OCI-LY7 (cell line): ENCODE results near the gene SINHCAF. TPM values are rescaled to one million over a fixed set of nuclear protein-coding genes. Genes with fewer than 3 reads are reported as not detected.

ENCODE experiments used
- BruUV-seq: library from RNA; stranded (reverse); fragments of 400-500 nt; replicated peaks from 2 replicates; lab custom pipeline; 2021; lab: Mats Ljungman, UMichigan
- CTCF ChIA-PET: fragments of 300-600 bp; sonication (Branson Sonifier 250); formaldehyde crosslinking; loops from one replicate; lab custom pipeline; 2022; ENCODE audit warnings: antibody characterized with exemption; ENCODE audit not compliant: unreplicated experiment; lab: Charles Lee
- POLR2A ChIA-PET: fragments of 300-600 bp; sonication (Branson Sonifier 250); formaldehyde crosslinking; loops from one replicate; lab custom pipeline; 2022; ENCODE audit warnings: antibody characterized with exemption; lab: Charles Lee
- DNase-seq: peaks from one replicate; pipeline ENCODE4 v3.0.0-alpha.2; 2015; ENCODE audit warnings: low spot score
- H2AFZ ChIP-seq: fragments of 200-600 bp; sonication (generic), shearing (Covaris generic); 2 replicates; pipeline ENCODE4 v1.6.1; 2014; ENCODE audit warnings: mild to moderate bottlenecking, antibody characterized with exemption, low read length, moderate library complexity
- H3K27ac ChIP-seq: fragments of 200-600 bp; sonication (generic); 2 replicates; pipeline ENCODE4 v1.5.1; 2014; ENCODE audit warnings: mixed run types, low read depth, mild to moderate bottlenecking, moderate library complexity, low read length, inconsistent platforms; ENCODE audit not compliant: poor library complexity, severe bottlenecking
- H3K36me3 ChIP-seq: fragments of 200-600 bp; sonication (generic); 2 replicates; pipeline ENCODE4 v1.6.1; 2014; ENCODE audit warnings: mild to moderate bottlenecking, antibody characterized with exemption, low read length, moderate library complexity, mixed read lengths; ENCODE audit not compliant: insufficient read depth
- H3K4me1 ChIP-seq: fragments of 200-600 bp; sonication (generic); 2 replicates; pipeline ENCODE4 v1.5.1; 2014; ENCODE audit warnings: mild to moderate bottlenecking, low read length; ENCODE audit not compliant: insufficient read depth, poor library complexity, severe bottlenecking
- H3K4me2 ChIP-seq: fragments of 200-600 bp; sonication (generic); 2 replicates; pipeline ENCODE4 v1.6.1; 2014; ENCODE audit warnings: mild to moderate bottlenecking, low read length
- H3K4me3 ChIP-seq: fragments of 200-600 bp; sonication (generic); 2 replicates; pipeline ENCODE4 v1.5.1; 2014; ENCODE audit warnings: mild to moderate bottlenecking, low read depth, low read length; ENCODE audit not compliant: poor library complexity, severe bottlenecking
- H3K79me2 ChIP-seq: fragments of 200-600 bp; sonication (generic); 2 replicates; pipeline ENCODE4 v1.6.1; 2016; ENCODE audit warnings: low read depth, mild to moderate bottlenecking, low read length, moderate library complexity, mixed read lengths; ENCODE audit not compliant: insufficient read depth
- H3K9me2 ChIP-seq: fragments of 200-600 bp; sonication (generic); 2 replicates; pipeline ENCODE4 v1.6.1; 2016; ENCODE audit warnings: mild to moderate bottlenecking, low read length, mixed read lengths; ENCODE audit not compliant: insufficient read depth
- H3K9me3 ChIP-seq: fragments of 200-600 bp; sonication (generic); 2 replicates; pipeline ENCODE4 v1.6.1; 2014; ENCODE audit warnings: mild to moderate bottlenecking, mixed run types, low read length, mixed read lengths
- H4K20me1 ChIP-seq: fragments of 200-600 bp; sonication (generic); 2 replicates; pipeline ENCODE4 v1.6.1; 2014; ENCODE audit warnings: mild to moderate bottlenecking, antibody characterized with exemption, low read length, moderate library complexity, mixed read lengths; ENCODE audit not compliant: insufficient read depth
- CTCF ChIP-seq: fragments of 200-600 bp; sonication (generic); conservative IDR thresholded peaks from 2 replicates; pipeline ENCODE4 v1.5.1; 2014; ENCODE audit warnings: mild to moderate bottlenecking, antibody characterized with exemption, low read length, moderate library complexity, mixed read lengths
- EZH2phosphoT487 ChIP-seq: fragments of 200-600 bp; sonication (generic); IDR thresholded peaks from 2 replicates; pipeline ENCODE4 v1.6.1; 2018; ENCODE audit warnings: low read depth, borderline replicate concordance, mild to moderate bottlenecking, mixed run types, antibody characterized with exemption, low read length, moderate library complexity, mixed read lengths
- intact Hi-C: fragments of 100-400 bp; cut with micrococcal nuclease; formaldehyde crosslinking; loops from one replicate; pipeline ENCODE4 v1.10.0; 2022; ENCODE audit not compliant: unreplicated experiment
- total RNA-seq, 2 experiments: library from RNA; depleted of rRNA in 1 of 2; stranded (reverse); fragments of >200 nt in 1 of 2; shearing (Covaris generic) in 1 of 2; gene quantifications; 2 replicates each; pipeline ENCODE4 v1.2.3, GENCODE V29; 2014 to 2022

SINHCAF gene
- total RNA-seq, 2 experiments from 2014 or later: 51.0 to 86.2 TPM

GRCh38 chr12:31310488-31310887, 15.5 kb downstream of the SINHCAF start:
- TF ChIP-seq CTCF (no peak), EZH2phosphoT487 (no peak)
- DNase-seq: no peak
- no peak overlapping the region for H3K4me3 ChIP-seq
- no TSS peak for BruUV-seq
- no peak overlapping the region for H3K27ac ChIP-seq
- H3K4me2 ChIP-seq: no peak overlapping the region
- ChIA-PET CTCF (no interaction called here), POLR2A (no interaction called here)
- intact Hi-C loops: no loop called here
- H3K79me2 ChIP-seq: peaks cover 97% of the 10 kb centered on the region
- no peak overlapping the region for H2AFZ ChIP-seq
- peaks cover 12% of the 10 kb centered on the region; the same call in 1 of the 2 replicates for H4K20me1 ChIP-seq
- no peaks in the 10 kb centered on the region for H3K9me2 ChIP-seq
- H3K9me3 ChIP-seq: peaks cover 21% of the 10 kb centered on the region
- no peaks in the 10 kb centered on the region for H3K4me1 ChIP-seq
- H3K36me3 ChIP-seq: peaks cover 78% of the 10 kb centered on the region

- no TSS peak for BruUV-seq
- H4K20me1 ChIP-seq: peaks cover 7% of the 10 kb centered on the region; the same call in 1 of the 2 replicates
- POLR2A ChIA-PET: interaction anchor here (1.0 kb wide), 1 partner anchor 26 kb away, joined by 4 read pairs; no protein-coding TSS in a partner anchor
- DNase-seq: no peak
- H3K4me2 ChIP-seq: no peak overlapping the region
- no peak overlapping the region for H3K4me3 ChIP-seq
- peaks cover 97% of the 10 kb centered on the region for H3K79me2 ChIP-seq
- no peaks in the 10 kb centered on the region for H3K9me2 ChIP-seq
- peaks cover 21% of the 10 kb centered on the region for H3K9me3 ChIP-seq
- H3K4me1 ChIP-seq: no peaks in the 10 kb centered on the region
- no peak overlapping the region for H2AFZ ChIP-seq
- H3K36me3 ChIP-seq: peaks cover 78% of the 10 kb centered on the region
- no peak overlapping the region for H3K27ac ChIP-seq
- CTCF ChIA-PET: no interaction called here
- intact Hi-C loops: no loop called here
- no peak for TF ChIP-seq EZH2phosphoT487
- TF ChIP-seq CTCF: no peak
Measured at GRCh38 chr12:31309279-31309678, 16.7 kb downstream of the SINHCAF start.

GRCh38 chr12:31308116-31308515, 17.8 kb downstream of the SINHCAF start:
- Histone ChIP-seq H3K9me3 (peaks cover 21% of the 10 kb centered on the region), H3K9me2 (no peaks in the 10 kb centered on the region), H3K36me3 (peaks cover 79% of the 10 kb centered on the region), H3K27ac (no peak overlapping the region), H3K4me3 (no peak overlapping the region), H3K79me2 (peaks cover 94% of the 10 kb centered on the region), H4K20me1 (peaks cover 7% of the 10 kb centered on the region; the same call in 1 of the 2 replicates), H3K4me1 (no peaks in the 10 kb centered on the region), H3K4me2 (no peak overlapping the region), H2AFZ (no peak overlapping the region)
- ChIA-PET CTCF (no interaction called here), POLR2A (no interaction called here)
- TF ChIP-seq CTCF (no peak), EZH2phosphoT487 (no peak)
- intact Hi-C loops: no loop called here
- no peak for DNase-seq
- no TSS peak for BruUV-seq
